Effector memory CD4-positive, alpha-beta T cell (primary cell): ENCODE data around the gene WWC2.

ENCODE experiments used
- DNase-seq, 3 donors: peaks; one replicate each; pipeline ENCODE4 v3.0.0-alpha.2; 2020
- H3K27ac ChIP-seq: 2 replicates; pipeline ENCODE4 v1.7.0; 2013; ENCODE audit warnings: mild to moderate bottlenecking, low read length, moderate library complexity; ENCODE audit not compliant: insufficient read depth, poor library complexity, severe bottlenecking
- H3K27me3 ChIP-seq: replicated peaks from 2 replicates; pipeline ENCODE4 v1.7.0; 2013; ENCODE audit warnings: mild to moderate bottlenecking, low read length; ENCODE audit not compliant: insufficient read depth, control insufficient read depth, poor library complexity, severe bottlenecking
- H3K36me3 ChIP-seq: 2 replicates; pipeline ENCODE4 v1.7.0; 2013; ENCODE audit warnings: mild to moderate bottlenecking, low read length, moderate library complexity; ENCODE audit not compliant: control insufficient read depth, insufficient read depth
- H3K4me1 ChIP-seq: 2 replicates; pipeline ENCODE4 v1.7.0; 2013; ENCODE audit warnings: low read length, mild to moderate bottlenecking; ENCODE audit not compliant: control insufficient read depth, insufficient read depth, poor library complexity, severe bottlenecking
- H3K4me3 ChIP-seq: 2 replicates; pipeline ENCODE4 v1.7.0; 2013; ENCODE audit warnings: low read length, low read depth, mild to moderate bottlenecking; ENCODE audit not compliant: insufficient read depth, poor library complexity, severe bottlenecking
- H3K9me3 ChIP-seq: 2 replicates; pipeline ENCODE4 v1.7.0; 2013; ENCODE audit warnings: mild to moderate bottlenecking, low read length, moderate library complexity; ENCODE audit not compliant: control insufficient read depth

WWC2 gene

GRCh38 chr4:183163135-183163534 lies 64.1 kb downstream of the WWC2 start:
- H3K27me3 ChIP-seq: no peaks in the 10 kb centered on the region
- no peak for DNase-seq
- H3K9me3 ChIP-seq: no peaks in the 10 kb centered on the region
- H3K4me1 ChIP-seq: no peaks in the 10 kb centered on the region
- no peak overlapping the region for H3K27ac ChIP-seq
- no peak overlapping the region for H3K4me3 ChIP-seq
- H3K36me3 ChIP-seq: no peaks in the 10 kb centered on the region

- DNase-seq: no peak
These were observed 65.9 kb downstream of the WWC2 start for GRCh38 chr4:183164963-183165362.

GRCh38 chr4:183165376-183165775 lies 66.3 kb downstream of the WWC2 start:
- Histone ChIP-seq H3K36me3 (no peaks in the 10 kb centered on the region), H3K9me3 (no peaks in the 10 kb centered on the region), H3K4me3 (no peak overlapping the region), H3K27ac (no peak overlapping the region), H3K4me1 (no peaks in the 10 kb centered on the region), H3K27me3 (no peaks in the 10 kb centered on the region)
- no peak for DNase-seq

More at GRCh38 chr4:183164963-183165362, 65.9 kb downstream of the WWC2 start:
- H3K27ac ChIP-seq: no peak overlapping the region
- H3K4me3 ChIP-seq: no peak overlapping the region
- H3K36me3 ChIP-seq: no peaks in the 10 kb centered on the region
- no peaks in the 10 kb centered on the region for H3K4me1 ChIP-seq
- no peaks in the 10 kb centered on the region for H3K27me3 ChIP-seq
- H3K9me3 ChIP-seq: no peaks in the 10 kb centered on the region

- no peaks in the 10 kb centered on the region for H3K4me1 ChIP-seq
- no peak for DNase-seq
- no peaks in the 10 kb centered on the region for H3K27me3 ChIP-seq
- H3K9me3 ChIP-seq: no peaks in the 10 kb centered on the region
- no peak overlapping the region for H3K27ac ChIP-seq
- no peaks in the 10 kb centered on the region for H3K36me3 ChIP-seq
- H3K4me3 ChIP-seq: no peak overlapping the region
These were observed 71.8 kb downstream of the WWC2 start for GRCh38 chr4:183170894-183171293.

GRCh38 chr4:183171484-183172267 lies 72.6 kb downstream of the WWC2 start:
- Histone ChIP-seq H3K4me1 (no peaks in the 10 kb centered on the region), H3K27me3 (no peaks in the 10 kb centered on the region), H3K4me3 (no peak overlapping the region), H3K27ac (no peak overlapping the region), H3K36me3 (no peaks in the 10 kb centered on the region), H3K9me3 (no peaks in the 10 kb centered on the region)
- no peak for DNase-seq

GRCh38 chr4:183172881-183173280 lies 73.8 kb downstream of the WWC2 start:
- Histone ChIP-seq H3K27ac (no peak overlapping the region), H3K36me3 (no peaks in the 10 kb centered on the region), H3K4me1 (no peaks in the 10 kb centered on the region), H3K9me3 (no peaks in the 10 kb centered on the region), H3K4me3 (no peak overlapping the region), H3K27me3 (no peaks in the 10 kb centered on the region)
- no peak for DNase-seq

GRCh38 chr4:183173580-183174526 lies 74.8 kb downstream of the WWC2 start:
- Histone ChIP-seq H3K4me3 (no peak overlapping the region), H3K27me3 (no peaks in the 10 kb centered on the region), H3K27ac (no peak overlapping the region), H3K36me3 (no peaks in the 10 kb centered on the region), H3K4me1 (no peaks in the 10 kb centered on the region), H3K9me3 (no peaks in the 10 kb centered on the region)
- DNase-seq: no peak

GRCh38 chr4:183175631-183176232 lies 76.7 kb downstream of the WWC2 start:
- no peak overlapping the region for H3K27ac ChIP-seq
- H3K27me3 ChIP-seq: no peaks in the 10 kb centered on the region
- no peak for DNase-seq
- H3K36me3 ChIP-seq: no peaks in the 10 kb centered on the region
- no peaks in the 10 kb centered on the region for H3K9me3 ChIP-seq
- H3K4me1 ChIP-seq: no peaks in the 10 kb centered on the region
- no peak overlapping the region for H3K4me3 ChIP-seq

- Histone ChIP-seq H3K27ac (no peak overlapping the region), H3K9me3 (no peaks in the 10 kb centered on the region), H3K4me3 (no peak overlapping the region), H3K27me3 (no peaks in the 10 kb centered on the region), H3K4me1 (no peaks in the 10 kb centered on the region), H3K36me3 (no peaks in the 10 kb centered on the region)
- DNase-seq: no peak
These were observed 77.9 kb downstream of the WWC2 start for GRCh38 chr4:183177001-183177400.
